K562 (cell line): Measurements from ENCODE around the gene ADRM1. TPM values are rescaled to one million over a fixed set of nuclear protein-coding genes. Genes with fewer than 3 reads are reported as not detected.

ENCODE experiments used
- ATAC-seq: fragments of 200-7000 bp; cut with Tn5 transposase; 3 replicates; pipeline ENCODE4 v1.9.1; 2020; ENCODE audit warnings: moderate library complexity
- BruUV-seq: library from RNA; stranded (reverse); fragments of 400-500 nt; replicated peaks from 2 replicates; lab custom pipeline; 2021; lab: Mats Ljungman, UMichigan
- CTCF ChIA-PET: fragments of 300-600 bp; formaldehyde crosslinking; extraction: SDS; loops from one replicate; lab custom pipeline; 2021; ENCODE audit warnings: low intra/inter-chr PET ratio; lab: Yijun Ruan, JAX
- POLR2A ChIA-PET: fragments of 300-600, 350-650 bp; sonication (Branson Sonifier 250); formaldehyde crosslinking; extraction: SDS; loops from one replicate; lab custom pipeline; 2021; ENCODE audit warnings: antibody characterized with exemption, inconsistent platforms; lab: Yijun Ruan, JAX
- DNase-seq, 4 experiments: peaks; one replicate each; pipeline versions ENCODE4 v3.0.0 to v3.0.0-alpha.2; 2011 to 2018; ENCODE audit warnings: low spot score in 3 of 4, mixed read lengths in 3 of 4; ENCODE audit errors: extremely low read depth in 1 of 4
- FAIRE-seq: peaks from 2 replicates; lab custom pipeline; 2011; peaks lifted over from hg19 to GRCh38; lab: Jason Lieb, UNC
- H2AFZ ChIP-seq: 2 replicates; pipeline ENCODE4 v1.6.0; 2011; ENCODE audit warnings: low read depth, low read length, control low read depth, inconsistent platforms
- H3K27ac ChIP-seq: fragments of 200-600 bp; 3 replicates; pipeline ENCODE4 v1.8.0; 2011; ENCODE audit warnings: low read depth, mild to moderate bottlenecking, control low read depth, inconsistent platforms, low read length, moderate library complexity, mixed read lengths; ENCODE audit errors: extremely low read depth
- H3K27me3 ChIP-seq, 2 experiments: fragments of 300-600 bp in 1 of 2; 2 replicates in 1 of 2; 3 replicates in 1 of 2; pipeline versions ENCODE4 v1.6.0 to v1.8.0; 2011; ENCODE audit warnings: inconsistent platforms in 2 of 2, low read length in 2 of 2, mild to moderate bottlenecking in 1 of 2, mixed read lengths in 1 of 2, moderate library complexity in 1 of 2; ENCODE audit not compliant: control insufficient read depth in 2 of 2, insufficient read depth in 2 of 2
- H3K36me3 ChIP-seq: fragments of 300-600 bp; 3 replicates; pipeline ENCODE4 v1.8.0; 2011; ENCODE audit warnings: mild to moderate bottlenecking, low read length, inconsistent platforms; ENCODE audit not compliant: control insufficient read depth, insufficient read depth
- H3K4me1 ChIP-seq, 2 experiments: fragments of 200-600 bp in 1 of 2; replicated peaks in 1 of 2; 2 replicates in 1 of 2; 3 replicates in 1 of 2; pipeline versions ENCODE4 v1.5.1 to v1.8.0; 2011; ENCODE audit warnings: inconsistent platforms in 2 of 2, low read length in 2 of 2, mild to moderate bottlenecking in 1 of 2, mixed read lengths in 1 of 2, moderate library complexity in 1 of 2; ENCODE audit not compliant: control insufficient read depth in 2 of 2, insufficient read depth in 2 of 2
- H3K4me2 ChIP-seq: 2 replicates; pipeline ENCODE4 v1.6.1; 2011; ENCODE audit warnings: low read length, control low read depth, inconsistent platforms, mixed read lengths; ENCODE audit not compliant: insufficient read depth
- H3K4me3 ChIP-seq: fragments of 200-600 bp; sonication (generic), shearing (Covaris generic); 2 replicates; pipeline ENCODE4 v1.5.1; 2016; ENCODE audit warnings: control low read depth, inconsistent platforms
- H3K79me2 ChIP-seq: fragments of 200-600 bp; 3 replicates; pipeline ENCODE4 v1.8.0; 2011; ENCODE audit warnings: low read length, inconsistent platforms; ENCODE audit not compliant: control insufficient read depth, insufficient read depth
- H3K9ac ChIP-seq, 2 experiments: 2 replicates each; pipeline versions ENCODE4 v1.6.0 to v1.6.1; 2011; ENCODE audit warnings: low read depth in 2 of 2, low read length in 2 of 2, control low read depth in 1 of 2, inconsistent platforms in 1 of 2, mild to moderate bottlenecking in 1 of 2, mixed read lengths in 1 of 2; ENCODE audit not compliant: insufficient read depth in 1 of 2
- H3K9me1 ChIP-seq: one replicate; pipeline ENCODE4 v1.6.0; 2011; ENCODE audit warnings: inconsistent platforms, mild to moderate bottlenecking, low read length, moderate library complexity; ENCODE audit not compliant: control insufficient read depth, insufficient read depth
- H3K9me3 ChIP-seq: replicated peaks from 2 replicates; pipeline ENCODE4 v1.5.1; 2011; ENCODE audit warnings: low read depth, low read length, inconsistent platforms; ENCODE audit not compliant: control insufficient read depth, insufficient read depth
- H4K20me1 ChIP-seq: replicated peaks from 2 replicates; pipeline ENCODE4 v1.6.1; 2011; ENCODE audit warnings: low read length, inconsistent platforms, mixed read lengths; ENCODE audit not compliant: control insufficient read depth, insufficient read depth
- CREBBP ChIP-seq: IDR thresholded peaks from one replicate; pipeline ENCODE4 v1.6.1; 2012; ENCODE audit warnings: low read depth, mild to moderate bottlenecking, control low read depth, inconsistent platforms, low read length
- DACH1 ChIP-seq: fragments of 450-650 bp; IDR thresholded peaks from 2 replicates; pipeline ENCODE4 v1.6.1; 2018; ENCODE audit not compliant: partially characterized antibody
- DMBX1 ChIP-seq: fragments of 250-450 bp; sonication (Bioruptor Pico); IDR thresholded peaks from 2 replicates; pipeline ENCODE4 v1.8.0; 2022; ENCODE audit warnings: inconsistent platforms, mild to moderate bottlenecking, moderate library complexity, borderline replicate concordance
- ELF4 ChIP-seq: fragments of 450-650 bp; formaldehyde crosslinking; IDR thresholded peaks from 2 replicates; pipeline ENCODE4 v1.4.0; 2022; ENCODE audit warnings: missing genetic modification characterization
- FIP1L1 ChIP-seq: fragments of 200-400 bp; formaldehyde crosslinking; IDR thresholded peaks from 2 replicates; pipeline ENCODE4 v1.6.1; 2018; ENCODE audit warnings: mild to moderate bottlenecking, low read depth, low read length; ENCODE audit not compliant: poor library complexity, severe bottlenecking
- LCOR ChIP-seq: sonication (generic); formaldehyde crosslinking; IDR thresholded peaks from 2 replicates; pipeline ENCODE4 v1.8.0; 2022; ENCODE audit warnings: mild to moderate bottlenecking, missing genetic modification reagents
- PHF20 ChIP-seq: fragments of 450-650 bp; IDR thresholded peaks from 2 replicates; pipeline ENCODE4 v1.6.1; 2018; ENCODE audit not compliant: partially characterized antibody
- POLR2AphosphoS2 ChIP-seq: IDR thresholded peaks from 2 replicates; pipeline ENCODE4 v1.6.1; 2012; ENCODE audit warnings: low read length, improper control_type of control experiment
- RUNX1 ChIP-seq: sonication (generic); IDR thresholded peaks from 2 replicates; pipeline ENCODE4 v1.6.1; 2016; ENCODE audit warnings: antibody characterized with exemption, low read depth
- SIN3A ChIP-seq, 2 experiments: fragments of 150-350 bp in 1 of 2; IDR thresholded peaks; 2 replicates each; pipeline ENCODE4 v1.6.1; 2011 to 2016; ENCODE audit warnings: borderline replicate concordance in 2 of 2, low read depth in 2 of 2, low read length in 2 of 2, mild to moderate bottlenecking in 2 of 2, moderate library complexity in 2 of 2; ENCODE audit not compliant: control insufficient read depth in 1 of 2
- SPI1 ChIP-seq: IDR thresholded peaks from 2 replicates; pipeline ENCODE4 v1.6.1; 2011; ENCODE audit warnings: low read depth, low read length, control low read depth, borderline replicate concordance
- TOE1 ChIP-seq, 2 experiments: fragments of 450-650 bp in 1 of 2; sonication (generic) in 1 of 2; formaldehyde crosslinking in 1 of 2; IDR thresholded peaks; 2 replicates each; pipeline versions ENCODE4 v1.7.1 to v1.8.0; 2016 to 2022; ENCODE audit warnings: borderline replicate concordance in 2 of 2, mild to moderate bottlenecking in 2 of 2, antibody characterized with exemption in 1 of 2, inconsistent platforms in 1 of 2, low read depth in 1 of 2, missing genetic modification reagents in 1 of 2, moderate library complexity in 1 of 2
- ZNF121 ChIP-seq: sonication (generic); formaldehyde crosslinking; conservative IDR thresholded peaks from 2 replicates; pipeline ENCODE4 v1.8.0; 2022; ENCODE audit warnings: missing genetic modification reagents
- ZNF174 ChIP-seq: fragments of 250-450 bp; sonication (Bioruptor Pico); IDR thresholded peaks from 2 replicates; pipeline ENCODE4 v1.4.0; 2020; ENCODE audit warnings: mild to moderate bottlenecking
- WGBS: fragments of 100-300 bp; shearing (Covaris generic); methylation state at CpG from one replicate; pipeline ENCODE4 v1.1.6; 2016; ENCODE audit warnings: low coverage, mixed read lengths; ENCODE audit not compliant: insufficient coverage; ENCODE audit errors: missing lambda C conversion rate; 5-methylcytosine and 5-hydroxymethylcytosine counted together
- in situ Hi-C: fragments of 300-500 bp; cut with MboI; formaldehyde crosslinking; loops from 4 replicates; pipeline ENCODE4 v1.15.0; 2018; ENCODE audit warnings: inconsistent platforms, mixed read lengths
- intact Hi-C: fragments of 100-400 bp; cut with micrococcal nuclease; formaldehyde crosslinking; loops from 2 replicates; pipeline ENCODE4 v1.14.2; 2022
- polyA plus RNA-seq, 8 experiments: library from polyadenylated mRNA; depleted of rRNA in 4 of 8; stranded (reverse) in 5 of 8; unstranded in 3 of 8; fragments of >200 nt; fragmentation: Nextera tagmentation in 2 of 8; fragmentation: Illumina TruSeq in 1 of 8; extraction: Ambion mirVana in 2 of 8; extraction: Trizol in 1 of 8; gene quantifications; 2 replicates each; pipeline versions ENCODE4 v1.2.1 to v1.2.3, GENCODE V29; 2011 to 2014; ENCODE audit warnings: inconsistent platforms in 1 of 8, missing spikeins in 1 of 8
- total RNA-seq, 7 experiments: library from RNA; depleted of rRNA in 6 of 7; stranded (reverse); fragments of >200 nt in 6 of 7; fragmentation: Illumina TruSeq in 2 of 7; extraction: Trizol in 2 of 7; gene quantifications; 2 replicates each; pipeline versions ENCODE4 v1.2.1 to v1.2.3, GENCODE V29; 2011 to 2021; ENCODE audit warnings: low replicate concordance in 1 of 7
- TF ChIP-seq, protein P1 (sequence below), 2 experiments: IDR thresholded peaks; 2 replicates each; pipeline ENCODE4 v1.6.1; 2011; ENCODE audit warnings: borderline replicate concordance in 1 of 2, control low read depth in 1 of 2, low read depth in 1 of 2, low read length in 1 of 2, mild to moderate bottlenecking in 1 of 2, mixed read lengths in 1 of 2, moderate library complexity in 1 of 2; ENCODE audit not compliant: insufficient read depth in 1 of 2, insufficient read length in 1 of 2, poor library complexity in 1 of 2, severe bottlenecking in 1 of 2; ENCODE audit errors: extremely low read depth in 1 of 2

ADRM1 gene
- total and polyA plus RNA-seq, 9 of the 15 experiments (the other 6 are each of a cell fraction or from before 2014, with no cell fraction given) = 5.0 to 223 (median 67.4) TPM

DNA sequence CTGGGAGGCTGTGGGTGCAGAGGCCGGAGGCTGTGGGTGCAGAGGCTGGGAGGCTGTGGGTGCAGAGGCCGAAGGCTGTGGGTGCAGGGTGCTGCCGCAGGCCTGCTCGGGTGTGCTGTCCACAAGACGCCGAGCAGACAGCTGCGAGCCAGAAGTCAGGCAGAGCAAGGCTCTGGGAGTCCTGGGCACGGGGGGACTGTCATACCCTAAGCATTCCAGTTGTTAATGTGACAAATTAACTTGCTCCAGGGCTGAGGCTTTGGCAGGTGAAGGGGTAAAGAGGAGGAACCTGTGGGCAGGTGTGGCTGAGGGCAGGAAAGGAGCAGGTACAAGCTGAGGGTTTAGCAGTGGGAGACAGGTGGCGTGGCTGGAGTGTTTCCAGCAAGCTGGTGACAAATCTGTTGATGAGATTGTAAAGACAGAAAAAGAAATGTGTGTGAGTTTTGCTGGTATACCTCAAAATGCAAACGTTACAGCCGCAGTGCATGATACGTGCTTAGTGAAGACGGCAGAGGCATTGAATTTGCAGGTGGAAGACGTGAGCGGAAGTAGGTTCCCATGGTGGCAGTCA, 14.2 kb upstream of the ADRM1 start:
- no peak for TF ChIP-seq RUNX1
- no peak for TF ChIP-seq DACH1
- TF ChIP-seq, protein P1, sequence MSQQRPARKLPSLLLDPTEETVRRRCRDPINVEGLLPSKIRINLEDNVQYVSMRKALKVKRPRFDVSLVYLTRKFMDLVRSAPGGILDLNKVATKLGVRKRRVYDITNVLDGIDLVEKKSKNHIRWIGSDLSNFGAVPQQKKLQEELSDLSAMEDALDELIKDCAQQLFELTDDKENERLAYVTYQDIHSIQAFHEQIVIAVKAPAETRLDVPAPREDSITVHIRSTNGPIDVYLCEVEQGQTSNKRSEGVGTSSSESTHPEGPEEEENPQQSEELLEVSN (IDR thresholded peaks at IDR 0.05; ENCODE audit: borderline replicate concordance in 1 of 2, extremely low read depth in 1 of 2, insufficient read depth in 1 of 2, insufficient read length in 1 of 2, low read depth in 1 of 2, low read length in 1 of 2, poor library complexity in 1 of 2, severe bottlenecking in 1 of 2) = no peak
- no peak for TF ChIP-seq PHF20
- no peak for TF ChIP-seq FIP1L1
- TF ChIP-seq ZNF174 (CRISPR knock-in tag) = no peak
- no peak for TF ChIP-seq TOE1 (IDR thresholded peaks at IDR 0.05; ENCODE audit: borderline replicate concordance)
- no peak for TF ChIP-seq TOE1 (CRISPR knock-in tag; IDR thresholded peaks at IDR 0.05; ENCODE audit: borderline replicate concordance, low read depth)
- TF ChIP-seq POLR2AphosphoS2 = no peak
- no peak for TF ChIP-seq SIN3A (IDR thresholded peaks at IDR 0.05; ENCODE audit: borderline replicate concordance in 2 of 2, control insufficient read depth in 1 of 2, low read depth in 2 of 2, low read length in 2 of 2)
- no peak for TF ChIP-seq LCOR (CRISPR knock-in tag)
- no peak for TF ChIP-seq ZNF121 (CRISPR knock-in tag)
- TF ChIP-seq CREBBP = no peak
- no peak for TF ChIP-seq ELF4 (CRISPR knock-in tag)
- TF ChIP-seq DMBX1 (CRISPR knock-in tag) = no peak
- TF ChIP-seq SPI1 = no peak
- BruUV-seq = no TSS peak
- H3K36me3 ChIP-seq = peaks cover 22% of the 10 kb centered on the region; the same call in 2 of the 3 replicates
- no peak for ATAC-seq
- POLR2A ChIA-PET = interaction anchor here (0.5 kb wide), 1 partner anchor 424 kb away, joined by 4 read pairs; no protein-coding TSS in a partner anchor
- H3K4me3 ChIP-seq = no peak overlapping the region
- FAIRE-seq = no peak
- H4K20me1 ChIP-seq = no peaks in the 10 kb centered on the region
- H3K4me1 ChIP-seq = peaks cover 0 to 6% of the 10 kb centered on the region in 2 experiments; a peak in 1 of 5 replicates
- H2AFZ ChIP-seq = no peak overlapping the region
- no peaks in the 10 kb centered on the region for H3K9me1 ChIP-seq
- intact Hi-C loops = no loop called here
- CTCF ChIA-PET = no interaction called here
- H3K79me2 ChIP-seq = no peaks in the 10 kb centered on the region
- H3K4me2 ChIP-seq = no peak overlapping the region
- H3K9ac ChIP-seq = no peak overlapping the region
- 92% methylated on average over 13 of the region's 15 CpGs for WGBS
- in situ Hi-C loops = no loop called here
- DNase-seq = no peak
- no peak overlapping the region for H3K27ac ChIP-seq
- H3K9me3 ChIP-seq = no peaks in the 10 kb centered on the region
- no peaks in the 10 kb centered on the region for H3K27me3 ChIP-seq
